HG02759 (cell line): ENCODE measurements around the gene PTPN20.
"Not testable (repeated sequence)": the region's sequence is repeated elsewhere in the genome, so short reads cannot be mapped to it uniquely, and the experiment has no call there.

ENCODE experiments used
- ATAC-seq: cut with Tn5 transposase; IDR thresholded peaks from one replicate; pipeline ENCODE4 v1.9.1; 2021; ENCODE audit warnings: mild to moderate bottlenecking, moderate library complexity; ENCODE audit not compliant: unreplicated experiment

Gene PTPN20

DNA sequence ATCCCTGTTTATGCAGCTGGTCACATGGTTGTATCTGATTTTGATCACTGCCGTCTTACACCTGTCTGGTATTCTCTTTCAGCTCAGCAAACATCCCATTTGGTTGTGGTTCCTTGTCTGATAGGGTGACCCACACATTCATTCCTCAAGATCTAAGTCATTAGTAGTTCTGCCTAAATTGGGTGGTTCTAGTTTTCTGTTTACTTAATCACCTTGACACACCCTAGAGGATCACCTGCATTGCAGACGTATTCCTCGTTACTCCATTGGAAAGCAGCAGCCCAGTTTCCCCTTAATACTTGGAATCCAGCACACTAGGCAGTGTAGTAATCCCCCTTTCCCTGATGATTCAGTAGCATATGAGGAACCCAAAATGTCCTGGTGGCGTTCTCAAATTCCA is 41.3 kb downstream of the PTPN20 start:
- ATAC-seq = not testable (repeated sequence)

DNA sequence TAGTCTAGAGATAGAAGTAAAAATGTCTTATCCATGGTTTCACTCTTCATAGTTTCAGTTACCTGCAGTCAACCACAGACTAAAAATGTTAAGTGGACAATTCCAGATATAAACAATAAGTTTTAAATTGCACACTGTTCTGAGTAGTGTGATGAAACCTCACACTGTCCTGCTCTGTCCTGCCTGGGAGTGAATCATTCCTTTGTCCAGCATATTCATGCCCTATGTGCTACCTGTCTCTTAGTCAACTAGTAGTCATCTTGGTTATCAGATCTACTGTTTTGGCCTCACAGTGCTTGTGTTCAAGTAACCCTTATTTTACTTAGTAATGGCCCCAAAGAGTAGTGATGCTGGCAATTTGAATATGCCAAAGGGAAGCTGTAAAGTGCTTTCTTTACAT is 49.5 kb downstream of the PTPN20 start:
- ATAC-seq = not testable (repeated sequence)

DNA sequence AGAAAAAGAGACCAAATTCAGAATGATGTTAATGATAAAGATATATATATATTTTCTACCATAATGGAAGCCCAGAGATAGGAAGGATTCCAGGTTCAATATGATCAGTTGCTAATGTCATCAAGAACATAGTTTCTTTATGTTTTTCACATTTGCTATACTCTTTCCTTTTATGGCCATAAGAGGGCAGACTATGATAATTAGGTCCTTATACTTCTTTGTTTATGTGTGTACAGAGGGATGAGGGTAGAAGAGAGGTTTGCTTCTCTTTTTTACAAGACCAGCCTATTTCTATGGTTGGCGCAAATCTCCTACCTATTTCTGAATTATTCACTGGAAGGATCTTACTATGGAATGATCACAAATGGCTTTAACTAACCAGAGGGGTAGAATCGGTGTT is 52.1 kb downstream of the PTPN20 start:
- ATAC-seq = not testable (repeated sequence)

DNA sequence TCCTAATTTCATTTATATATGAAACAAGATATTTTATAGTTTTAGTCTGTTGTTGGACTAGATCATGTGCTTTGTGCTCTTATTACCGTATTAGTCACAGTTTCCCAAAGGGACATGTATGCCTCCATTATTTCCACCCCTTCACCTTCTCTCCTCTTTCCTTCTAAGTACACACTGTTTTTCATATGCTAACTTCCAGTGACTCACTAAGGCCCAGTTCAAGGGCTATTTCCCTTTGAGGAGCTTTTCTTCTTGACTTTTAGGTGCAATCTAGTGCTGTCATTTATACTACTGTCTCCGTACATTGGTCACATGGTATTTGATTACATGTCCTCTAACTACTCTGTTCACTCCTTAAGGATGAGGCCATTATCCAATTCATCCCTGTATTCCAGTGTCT is 55.8 kb downstream of the PTPN20 start:
- ATAC-seq = not testable (repeated sequence)

DNA sequence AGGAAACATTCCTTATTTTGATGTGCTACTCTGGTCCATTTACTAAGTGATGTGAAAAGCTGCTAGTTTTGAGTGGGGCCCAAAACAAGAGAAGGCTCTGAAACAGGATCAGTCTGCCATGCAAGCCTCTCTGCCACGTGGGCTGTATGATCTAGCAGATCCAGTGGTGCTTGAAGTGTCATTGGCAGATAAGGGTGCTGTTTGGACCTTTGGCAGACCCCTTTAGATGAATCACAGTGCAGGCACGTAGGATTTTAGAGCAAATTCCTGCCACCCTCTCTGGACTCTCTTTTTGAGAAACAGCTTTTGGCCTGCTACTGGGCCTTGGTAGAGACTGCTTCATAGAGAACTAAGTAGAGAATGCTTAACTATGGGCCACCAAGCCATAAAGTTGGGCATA is 69.0 kb downstream of the PTPN20 start:
- not testable (repeated sequence) for ATAC-seq

DNA sequence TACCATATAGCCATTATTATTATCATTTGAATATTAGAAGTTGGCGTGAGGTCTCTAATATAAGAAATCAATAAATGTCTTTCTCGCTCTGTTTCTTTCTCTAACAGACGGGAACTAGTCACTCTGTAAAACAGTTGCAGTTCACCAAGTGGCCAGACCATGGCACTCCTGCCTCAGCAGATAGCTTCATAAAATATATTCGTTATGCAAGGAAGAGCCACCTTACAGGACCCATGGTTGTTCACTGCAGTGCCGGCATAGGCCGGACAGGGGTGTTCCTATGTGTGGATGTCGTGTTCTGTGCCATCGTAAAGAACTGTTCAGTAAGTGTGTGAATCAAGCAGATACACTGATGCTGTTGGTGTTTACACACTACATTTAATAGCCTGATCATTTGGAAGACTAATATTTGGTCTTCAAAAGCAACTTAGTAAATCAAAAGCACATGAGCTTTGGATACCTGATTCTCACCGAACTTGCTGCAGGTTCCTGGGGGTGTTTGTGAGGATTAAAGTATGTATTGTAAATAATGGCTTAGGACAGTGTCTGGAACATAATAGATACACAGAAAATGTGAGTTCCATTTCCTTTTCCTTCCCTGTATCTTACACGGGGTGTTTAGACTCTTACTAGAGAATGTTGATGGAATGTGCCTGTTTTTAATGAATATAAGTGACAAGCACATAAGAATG is 76.2 kb downstream of the PTPN20 start:
- ATAC-seq = peak; percentile 93

DNA sequence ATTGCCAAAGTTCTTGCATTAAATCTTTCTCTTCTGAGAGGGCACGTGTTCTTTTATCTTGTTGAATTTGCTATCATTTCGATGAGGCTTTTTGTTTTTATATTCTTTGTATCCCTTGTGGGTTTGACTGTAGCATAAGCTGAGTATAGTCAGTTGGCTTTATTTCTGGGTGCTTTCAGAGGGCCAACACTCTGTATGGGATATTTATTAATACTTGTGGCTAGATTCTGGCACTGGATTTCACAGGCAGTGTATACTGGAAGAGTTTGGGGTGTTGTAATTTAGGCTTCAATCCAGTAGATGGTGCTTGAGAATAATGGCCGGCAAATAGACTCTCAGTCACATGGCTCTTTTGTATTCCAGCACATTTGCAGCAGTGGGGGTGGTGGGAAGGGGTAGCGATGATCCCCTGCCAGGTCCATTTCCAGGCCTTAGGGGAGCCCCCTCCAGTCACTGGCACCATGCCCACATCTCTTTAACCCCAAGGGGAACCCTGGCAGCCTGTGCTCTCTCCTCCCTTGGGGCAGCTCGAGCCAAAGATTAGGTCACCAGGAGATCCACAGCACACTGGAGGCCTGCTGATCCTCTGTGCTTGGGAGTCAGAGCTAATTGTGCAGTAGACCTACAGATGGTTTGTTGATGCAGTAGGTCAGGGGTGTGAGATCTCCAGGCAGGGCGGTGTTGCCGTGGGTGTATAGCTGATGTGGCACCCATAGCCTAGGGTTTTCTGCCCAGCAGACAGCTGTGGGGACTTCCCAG is 81.8 kb downstream of the PTPN20 start:
- ATAC-seq = no peak

DNA sequence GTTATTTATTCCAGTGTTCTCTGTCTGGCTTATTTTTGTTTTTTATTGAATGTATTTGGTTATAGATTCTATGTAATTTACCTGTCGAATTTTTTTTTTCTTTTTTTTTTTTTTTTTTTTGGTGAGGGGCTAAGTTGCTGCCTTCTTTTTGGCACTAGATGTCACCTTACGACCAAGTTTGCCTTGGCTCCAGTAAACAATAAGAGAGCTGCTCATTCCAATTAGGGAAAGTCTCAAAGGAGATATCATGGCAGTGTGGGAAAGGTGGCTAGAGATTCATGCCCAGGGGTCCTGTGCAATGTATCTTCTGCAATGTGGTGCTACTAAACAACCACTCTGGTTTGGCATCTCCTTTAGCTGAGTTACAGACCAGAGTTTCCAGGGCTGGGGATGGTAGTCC is 84.0 kb downstream of the PTPN20 start:
- ATAC-seq = no peak

DNA sequence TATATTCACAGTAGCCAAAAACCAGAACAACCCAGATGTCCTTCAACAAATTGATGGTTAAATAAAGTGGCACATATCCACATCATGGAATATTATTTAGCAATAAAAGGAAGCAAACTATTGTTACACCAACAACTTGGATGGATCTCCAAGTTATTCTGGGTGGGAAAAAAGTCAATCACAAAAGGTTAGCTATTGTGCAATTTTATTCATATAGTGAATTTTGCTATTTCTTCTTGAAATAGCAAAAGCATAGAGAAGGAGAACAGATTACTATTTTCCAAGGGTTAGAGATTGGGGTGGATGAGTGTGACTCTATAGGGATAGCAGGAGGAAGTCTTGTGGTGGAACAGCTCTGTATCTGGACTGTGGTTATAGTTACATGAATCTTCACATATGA is 87.0 kb downstream of the PTPN20 start:
- ATAC-seq = no peak

DNA sequence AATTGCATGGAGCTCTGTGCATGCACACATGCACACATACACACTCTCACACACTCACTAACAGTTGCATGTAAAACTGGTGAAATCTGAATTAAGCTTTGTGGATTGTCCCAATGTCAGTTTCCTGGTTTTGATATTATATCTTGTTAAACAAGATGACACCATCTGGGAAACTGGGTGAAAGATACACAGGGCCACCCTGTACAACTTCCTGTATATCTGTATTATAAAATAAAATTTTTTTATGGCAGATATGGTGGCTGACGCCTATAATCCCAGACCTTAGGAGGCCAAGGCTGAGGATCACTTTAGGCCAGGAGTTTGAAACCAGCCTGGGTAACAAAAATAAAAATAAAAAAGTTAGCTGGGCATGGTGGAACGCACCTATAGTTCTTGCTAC is 87.4 kb downstream of the PTPN20 start:
- ATAC-seq = no peak

DNA sequence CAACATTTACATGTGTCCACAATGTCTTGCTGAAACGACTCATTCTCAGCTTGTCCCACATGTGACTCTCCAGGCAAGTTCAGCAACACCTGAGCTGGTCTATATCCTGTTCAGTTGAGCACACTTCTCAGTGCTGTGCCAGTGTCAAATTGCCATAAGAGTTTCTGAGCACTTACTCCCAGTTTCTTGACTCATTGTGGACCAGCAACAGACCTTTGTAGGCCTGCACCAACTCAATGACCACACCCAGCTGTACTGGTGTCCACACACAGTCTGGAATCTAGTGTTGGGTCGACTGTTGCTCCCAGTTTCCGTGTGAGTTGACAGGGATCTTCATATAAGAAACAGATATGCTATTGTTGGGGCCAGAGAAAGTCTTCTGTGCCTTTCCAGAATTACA is 88.0 kb downstream of the PTPN20 start:
- no peak for ATAC-seq

DNA sequence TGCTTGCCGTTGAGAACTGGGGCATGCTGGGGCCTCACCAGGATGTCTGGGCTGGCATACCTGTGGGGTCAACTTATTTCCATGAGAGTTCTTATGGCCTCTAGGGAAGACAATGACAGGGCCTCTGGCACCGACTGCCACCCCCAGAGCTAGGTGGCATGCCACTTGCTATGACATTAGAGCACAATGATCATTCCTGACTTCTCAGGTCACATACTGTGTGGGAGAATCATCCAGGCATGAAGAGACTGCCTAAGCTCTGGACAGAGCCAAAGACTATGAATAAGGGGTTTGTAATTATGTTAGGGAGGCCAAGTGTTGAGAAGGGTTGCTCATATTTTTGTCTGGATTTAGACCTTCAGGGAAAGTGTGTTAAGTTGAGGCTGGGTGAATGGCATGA is 97.5 kb downstream of the PTPN20 start:
- no peak for ATAC-seq

DNA sequence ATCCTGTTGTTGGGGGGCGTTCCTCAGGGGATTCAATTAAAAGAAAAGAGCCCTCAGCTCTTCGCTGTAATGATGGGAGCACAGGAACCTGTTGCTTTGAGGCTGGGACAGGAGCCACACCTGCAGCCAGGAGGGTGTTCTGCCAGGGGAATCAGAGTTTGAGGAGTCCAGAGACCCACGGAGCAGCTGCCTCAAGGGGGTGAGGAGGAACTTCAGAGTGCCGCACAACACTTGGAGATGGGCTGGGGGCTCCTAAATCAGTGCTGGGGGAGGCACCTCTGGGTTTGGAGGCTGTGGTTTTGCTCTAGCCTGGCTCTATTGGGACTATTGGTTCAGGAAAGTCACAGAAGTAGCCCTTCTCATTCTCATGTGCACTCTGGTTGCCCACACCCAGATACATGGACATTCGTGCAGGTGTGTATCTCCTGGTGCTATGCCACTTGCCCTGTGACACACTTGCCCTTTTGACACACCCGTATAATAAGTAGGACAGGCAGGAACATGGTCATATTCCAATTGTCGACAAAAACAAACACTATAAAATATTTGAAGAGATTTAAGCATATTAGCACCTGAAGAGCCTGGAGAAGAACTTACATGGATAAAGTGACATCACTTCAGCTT is 98.1 kb downstream of the PTPN20 start:
- ATAC-seq = no peak

DNA sequence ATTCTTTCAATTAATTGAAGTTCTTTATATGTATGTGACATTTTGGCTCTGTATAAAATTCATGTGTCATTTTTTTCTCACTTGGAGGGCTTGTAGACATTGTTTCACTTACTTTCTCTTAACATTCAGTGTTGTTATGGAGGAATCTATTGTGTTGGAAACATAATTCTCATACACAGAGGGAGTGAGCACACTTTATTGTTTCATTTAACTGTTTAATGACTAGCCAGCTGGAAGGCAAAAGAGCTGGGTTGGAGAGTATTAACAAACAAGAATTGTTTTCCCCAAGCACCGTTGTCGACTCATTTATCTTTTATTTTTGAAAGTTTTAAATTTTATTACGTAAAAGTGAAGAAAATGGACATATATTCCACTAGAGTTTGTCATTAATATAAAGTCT is 98.8 kb downstream of the PTPN20 start:
- ATAC-seq = no peak

DNA sequence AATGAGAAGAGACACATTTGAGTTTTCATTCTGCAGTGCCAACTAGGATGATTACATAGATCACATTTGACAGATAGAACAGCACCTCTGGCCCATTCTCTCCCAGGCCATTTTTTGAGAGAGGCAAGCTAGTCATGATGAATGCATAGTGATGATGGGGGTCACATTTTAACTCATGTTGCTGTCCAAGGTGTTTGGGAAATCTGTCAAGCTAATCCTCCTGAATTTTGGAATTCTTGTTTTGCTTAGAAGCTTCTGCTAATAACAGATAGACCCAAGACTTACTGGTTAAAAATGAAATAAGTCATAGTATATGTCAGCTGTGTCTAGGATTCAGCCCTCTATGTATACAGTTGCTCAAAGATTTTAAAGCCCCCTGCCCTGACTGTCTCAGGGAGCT is 101.0 kb downstream of the PTPN20 start:
- no peak for ATAC-seq

DNA sequence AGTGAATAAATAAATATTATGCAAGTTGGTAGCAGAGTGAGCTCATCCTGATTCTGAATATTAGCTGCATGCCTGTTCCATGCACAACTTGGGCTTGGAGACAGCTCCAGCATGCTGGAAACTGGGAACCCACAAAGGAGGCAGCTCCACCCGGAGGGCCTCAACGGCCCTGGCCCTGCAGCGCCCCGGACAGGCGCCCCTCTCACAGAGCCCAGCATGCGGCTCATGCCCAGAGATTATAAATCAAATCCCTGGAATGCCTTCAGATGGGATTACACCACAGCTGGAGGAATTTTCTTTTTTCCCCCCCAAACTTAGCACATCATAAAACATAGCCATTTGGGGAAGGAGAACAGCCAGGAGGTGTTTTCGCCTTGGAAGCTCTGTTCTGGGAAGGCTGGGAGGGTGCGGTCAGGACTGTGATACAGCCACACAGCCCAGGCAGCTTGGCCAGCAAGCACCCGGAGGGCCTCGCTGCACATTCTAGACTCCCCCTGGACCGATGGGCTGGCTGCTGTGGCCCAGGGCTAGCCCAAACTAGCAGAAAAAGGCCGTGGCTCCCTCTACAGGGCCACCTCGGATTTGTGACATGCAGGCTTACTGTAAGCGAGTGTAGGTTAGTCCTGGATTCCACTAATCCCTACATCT is 102.4 kb downstream of the PTPN20 start:
- ATAC-seq = no peak

DNA sequence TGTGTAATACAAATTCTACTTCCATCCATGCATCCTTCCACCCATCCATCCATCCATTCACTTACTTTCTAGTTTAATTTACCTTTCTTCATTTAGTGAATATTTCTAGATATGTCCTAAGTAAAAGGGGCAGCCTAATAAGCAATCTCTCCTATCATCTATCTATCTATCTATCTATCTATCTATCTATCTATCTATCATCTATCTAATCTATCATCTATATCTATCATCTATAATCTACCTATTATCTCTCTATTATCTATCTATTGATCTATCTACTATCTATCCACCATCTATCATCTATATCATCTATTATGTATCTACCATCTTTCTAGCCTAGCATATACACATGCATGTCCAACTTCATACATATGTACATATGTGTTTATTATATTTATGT is 104.2 kb downstream of the PTPN20 start:
- ATAC-seq = no peak

DNA sequence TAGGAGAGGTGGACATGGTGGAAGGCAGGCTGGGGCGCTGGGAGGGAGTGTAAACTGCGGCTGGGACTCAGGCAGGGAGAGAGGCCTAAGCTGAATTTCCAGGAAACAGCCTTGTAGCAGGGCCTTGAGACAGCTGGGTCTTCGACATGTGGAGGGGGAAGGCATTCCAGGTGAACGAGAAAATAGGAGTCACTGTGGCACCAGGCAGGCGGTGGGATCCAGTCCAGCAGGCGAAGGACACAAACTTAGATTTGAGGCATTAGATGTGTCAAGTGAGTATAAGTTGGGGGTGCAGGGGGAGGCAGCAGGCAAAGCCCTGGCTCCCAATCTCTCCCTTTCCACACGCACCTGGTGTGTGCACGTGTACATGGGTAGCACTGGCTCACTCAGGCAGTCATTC is 105.3 kb downstream of the PTPN20 start:
- ATAC-seq = no peak

DNA sequence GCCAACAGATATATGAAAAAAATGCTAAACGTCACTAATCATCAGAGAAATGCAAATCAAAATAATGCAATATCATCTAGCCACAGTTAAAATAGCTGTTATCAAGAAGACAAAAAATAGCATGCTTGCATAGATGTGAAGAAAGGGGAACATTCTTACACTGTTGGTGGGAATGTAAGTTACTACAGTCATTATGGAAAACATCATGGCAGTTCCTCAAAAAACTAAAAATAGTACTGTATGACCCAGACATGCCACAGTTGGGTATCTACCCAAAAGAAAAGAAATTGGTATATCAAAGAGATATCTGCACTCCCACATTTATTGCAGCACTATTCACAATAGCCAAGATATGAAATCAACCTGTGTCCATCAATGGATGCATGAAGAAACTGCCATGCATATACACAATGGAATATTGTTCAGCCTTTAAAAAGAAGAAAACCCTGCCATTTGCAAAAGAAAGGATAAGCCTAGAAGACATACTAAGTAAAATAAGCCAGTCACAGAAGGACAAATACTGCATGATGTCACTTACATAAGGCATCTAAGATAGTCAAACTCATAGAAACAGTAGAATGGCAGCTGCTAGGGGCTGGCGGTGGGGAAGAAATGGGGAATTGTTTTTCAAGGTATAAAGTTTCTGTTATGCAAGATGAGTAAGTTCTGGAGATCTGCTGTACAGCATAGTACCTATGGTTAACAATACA is 107.0 kb downstream of the PTPN20 start:
- ATAC-seq = no peak

DNA sequence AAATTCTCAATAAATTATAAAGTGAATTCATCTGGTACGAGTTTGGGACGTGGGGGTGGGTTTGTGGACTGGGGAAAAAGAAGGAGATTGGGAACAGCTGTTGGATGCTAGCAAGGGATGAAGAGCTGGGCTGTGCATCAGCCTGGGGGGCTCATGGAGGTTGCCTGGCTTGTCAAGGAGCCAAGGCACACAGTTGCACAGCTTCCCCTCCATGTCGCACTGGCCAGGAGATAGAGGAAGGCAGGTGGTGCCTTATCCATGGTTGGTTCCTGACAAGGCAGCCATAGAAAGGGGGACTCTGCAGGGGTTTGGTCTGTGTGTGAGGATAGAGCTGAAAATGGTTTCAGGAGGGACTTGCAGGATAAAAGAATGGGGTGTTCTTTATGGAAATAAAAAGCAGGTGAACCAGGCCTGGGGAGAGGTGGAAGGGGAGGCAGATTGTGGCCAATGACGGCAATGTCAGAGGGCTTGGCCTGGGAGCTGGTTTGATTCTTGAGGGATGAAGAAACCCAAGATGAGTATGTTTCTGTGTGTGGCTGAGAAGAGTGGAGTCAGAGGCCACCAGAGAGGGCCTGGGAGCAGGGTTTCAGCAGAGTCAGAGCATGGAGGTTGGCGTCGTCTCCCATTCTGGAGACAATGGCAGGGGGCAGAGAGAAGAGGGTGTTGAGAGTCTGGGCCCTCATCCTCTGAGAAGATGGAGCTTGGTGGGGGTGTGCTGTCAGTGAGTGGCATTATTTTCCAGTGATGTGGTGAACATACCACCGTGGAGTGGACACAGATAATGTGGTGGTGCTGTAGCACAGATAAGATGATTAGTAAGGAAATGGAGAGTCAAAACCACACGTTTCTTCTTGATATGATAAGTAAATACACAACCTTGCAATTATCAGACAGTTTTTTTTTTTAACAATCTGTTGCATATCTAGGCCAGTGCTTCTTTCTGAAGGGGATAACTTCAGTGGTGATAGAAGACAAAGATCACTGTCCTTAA is 108.2 kb downstream of the PTPN20 start:
- no peak for ATAC-seq
